Endodermal cell (in vitro differentiated cells): Measurements from ENCODE around the gene SAMD7. TPM values are rescaled to one million over a fixed set of nuclear protein-coding genes. Genes with fewer than 3 reads are reported as not detected.

Source experiments
- DNase-seq: peaks from one replicate; pipeline ENCODE4 v3.0.0-alpha.2; 2017
- H3K27ac ChIP-seq: 2 replicates; pipeline ENCODE4 v1.5.1; 2013; ENCODE audit warnings: mild to moderate bottlenecking, low read depth, low read length, moderate library complexity
- H3K27me3 ChIP-seq: 2 replicates; pipeline ENCODE4 v1.6.1; 2013; ENCODE audit warnings: mild to moderate bottlenecking, low read length, moderate library complexity; ENCODE audit not compliant: insufficient read depth, control insufficient read depth, poor library complexity, severe bottlenecking
- H3K36me3 ChIP-seq: 2 replicates; pipeline ENCODE4 v1.7.0; 2013; ENCODE audit warnings: mild to moderate bottlenecking, low read length, moderate library complexity; ENCODE audit not compliant: control insufficient read depth, insufficient read depth
- H3K4me1 ChIP-seq: one replicate; pipeline ENCODE4 v1.7.0; 2013; ENCODE audit warnings: low read length; ENCODE audit not compliant: control insufficient read depth, insufficient read depth
- H3K4me3 ChIP-seq: 2 replicates; pipeline ENCODE4 v1.5.1; 2013; ENCODE audit warnings: mild to moderate bottlenecking, low read length, moderate library complexity
- H3K9ac ChIP-seq: 2 replicates; pipeline ENCODE4 v1.6.1; 2013; ENCODE audit warnings: mild to moderate bottlenecking, low read length, moderate library complexity; ENCODE audit not compliant: poor library complexity, severe bottlenecking; ENCODE audit errors: extremely low read depth
- H3K9me3 ChIP-seq: 2 replicates; pipeline ENCODE4 v1.6.1; 2013; ENCODE audit warnings: mild to moderate bottlenecking, low read length, moderate library complexity; ENCODE audit not compliant: control insufficient read depth
- H3K27ac Mint-ChIP-seq: 2 replicates; pipeline ENCODE4 v1.8.0; 2020; ENCODE audit warnings: mixed read lengths
- H3K27me3 Mint-ChIP-seq: 2 replicates; pipeline ENCODE4 v1.8.0; 2021; ENCODE audit warnings: mild to moderate bottlenecking, mixed read lengths; ENCODE audit not compliant: insufficient read depth
- H3K36me3 Mint-ChIP-seq: 2 replicates; pipeline ENCODE4 v1.8.0; 2020; ENCODE audit warnings: low read depth, mixed read lengths
- H3K4me1 Mint-ChIP-seq: 2 replicates; pipeline ENCODE4 v1.8.0; 2020; ENCODE audit warnings: mixed read lengths
- H3K4me3 Mint-ChIP-seq: 2 replicates; pipeline ENCODE4 v1.8.0; 2020; ENCODE audit warnings: mild to moderate bottlenecking, moderate library complexity, mixed read lengths
- H3K9me3 Mint-ChIP-seq: 2 replicates; pipeline ENCODE4 v1.8.0; 2020; ENCODE audit warnings: mild to moderate bottlenecking, mixed read lengths
- WGBS, 2 experiments: methylation state at CpG; one replicate each; pipeline versions ENCODE4 v1.1.5 to v1.1.7; 2013; ENCODE audit warnings: missing lambda C conversion rate in 2 of 2, mixed read lengths in 1 of 2; ENCODE audit not compliant: insufficient coverage in 1 of 2, insufficient read length in 1 of 2; 5-methylcytosine and 5-hydroxymethylcytosine counted together
- total RNA-seq, 2 donors: library from RNA; stranded (reverse); fragmentation: NEBNext Ultra II Directional in 1 of 2; extraction: Animal tissue kit (Norgen Biotek cat#: 25700) in 1 of 2; gene quantifications; 2 replicates in 1 of 2; 3 replicates in 1 of 2; pipeline ENCODE4 v1.2.1, GENCODE V29; 2021
- TF ChIP-seq, protein P1 (sequence below): fragments of 200-600 bp; sonication (generic); conservative IDR thresholded peaks from 2 replicates; pipeline ENCODE4 v1.5.0; 2021; ENCODE audit warnings: antibody characterized with exemption, mild to moderate bottlenecking

SAMD7 gene
- total RNA-seq, 2 donors from 2014 or later = not detected

DNA sequence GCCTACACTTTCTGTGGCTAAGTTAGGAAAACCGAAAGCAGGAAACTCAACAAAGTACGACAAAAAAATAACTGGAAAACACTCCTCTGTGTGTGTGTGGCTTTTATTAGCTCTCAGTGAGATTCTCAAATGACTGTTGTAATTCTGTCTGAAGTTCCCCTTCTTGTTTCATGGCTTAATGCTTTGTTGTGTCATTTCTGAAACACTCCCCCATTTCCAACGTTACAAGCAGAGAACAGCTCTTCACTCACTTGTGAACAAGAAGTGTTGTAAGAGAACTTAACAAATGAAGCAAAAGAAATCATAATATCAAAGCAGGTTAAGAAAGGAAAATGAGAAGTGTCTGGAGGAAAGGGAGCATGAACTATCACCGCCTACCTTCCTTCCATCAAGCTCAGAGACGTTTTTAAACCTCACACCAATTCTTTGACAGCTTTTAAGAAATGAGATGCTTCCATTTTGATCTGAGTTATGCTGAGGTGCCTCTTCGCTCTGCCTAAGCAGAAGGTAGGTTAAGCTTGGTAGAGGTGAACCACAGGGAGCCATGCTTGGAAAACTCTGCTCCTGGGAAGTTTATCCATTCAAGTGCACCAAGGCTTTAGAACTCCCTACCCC, 42.9 kb downstream of the SAMD7 start:
- Mint-ChIP-seq H3K36me3 (no peaks in the 10 kb centered on the region), H3K4me3 (no peak overlapping the region), H3K27me3 (peaks cover 2% of the 10 kb centered on the region), H3K9me3 (no peaks in the 10 kb centered on the region), H3K27ac (no peak overlapping the region), H3K4me1 (no peaks in the 10 kb centered on the region)
- no peak overlapping the region for H3K4me3 ChIP-seq
- DNase-seq = no peak
- WGBS, 2 experiments = 76 to 86% methylated on average over 5 to 6 of the region's 6 CpGs
- no peaks in the 10 kb centered on the region for H3K36me3 ChIP-seq
- no peaks in the 10 kb centered on the region for H3K4me1 ChIP-seq
- H3K9me3 ChIP-seq = no peaks in the 10 kb centered on the region
- H3K27ac ChIP-seq = no peak overlapping the region
- H3K9ac ChIP-seq = no peak overlapping the region
- H3K27me3 ChIP-seq = no peaks in the 10 kb centered on the region
- TF ChIP-seq, protein P1, sequence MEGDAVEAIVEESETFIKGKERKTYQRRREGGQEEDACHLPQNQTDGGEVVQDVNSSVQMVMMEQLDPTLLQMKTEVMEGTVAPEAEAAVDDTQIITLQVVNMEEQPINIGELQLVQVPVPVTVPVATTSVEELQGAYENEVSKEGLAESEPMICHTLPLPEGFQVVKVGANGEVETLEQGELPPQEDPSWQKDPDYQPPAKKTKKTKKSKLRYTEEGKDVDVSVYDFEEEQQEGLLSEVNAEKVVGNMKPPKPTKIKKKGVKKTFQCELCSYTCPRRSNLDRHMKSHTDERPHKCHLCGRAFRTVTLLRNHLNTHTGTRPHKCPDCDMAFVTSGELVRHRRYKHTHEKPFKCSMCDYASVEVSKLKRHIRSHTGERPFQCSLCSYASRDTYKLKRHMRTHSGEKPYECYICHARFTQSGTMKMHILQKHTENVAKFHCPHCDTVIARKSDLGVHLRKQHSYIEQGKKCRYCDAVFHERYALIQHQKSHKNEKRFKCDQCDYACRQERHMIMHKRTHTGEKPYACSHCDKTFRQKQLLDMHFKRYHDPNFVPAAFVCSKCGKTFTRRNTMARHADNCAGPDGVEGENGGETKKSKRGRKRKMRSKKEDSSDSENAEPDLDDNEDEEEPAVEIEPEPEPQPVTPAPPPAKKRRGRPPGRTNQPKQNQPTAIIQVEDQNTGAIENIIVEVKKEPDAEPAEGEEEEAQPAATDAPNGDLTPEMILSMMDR = no peak

DNA sequence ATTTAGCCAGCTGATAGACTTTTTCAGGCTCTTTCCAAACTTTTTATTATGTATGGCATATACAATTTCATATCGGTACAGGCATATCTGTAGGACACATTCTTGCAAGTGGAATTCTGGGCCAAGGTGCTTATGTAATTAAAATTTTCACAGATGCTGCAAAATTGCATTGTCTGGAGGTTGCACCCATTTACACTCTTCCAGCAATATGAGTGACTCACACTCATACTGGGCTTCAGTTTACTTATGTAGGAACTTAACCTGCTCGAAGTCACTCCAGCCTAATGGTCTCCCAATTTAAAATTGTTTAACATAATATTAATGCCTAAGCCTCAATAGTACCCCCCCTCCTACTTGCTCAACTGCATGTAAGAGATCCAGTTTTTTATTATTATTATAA, 44.0 kb downstream of the SAMD7 start:
- no peak overlapping the region for H3K27ac ChIP-seq

DNA sequence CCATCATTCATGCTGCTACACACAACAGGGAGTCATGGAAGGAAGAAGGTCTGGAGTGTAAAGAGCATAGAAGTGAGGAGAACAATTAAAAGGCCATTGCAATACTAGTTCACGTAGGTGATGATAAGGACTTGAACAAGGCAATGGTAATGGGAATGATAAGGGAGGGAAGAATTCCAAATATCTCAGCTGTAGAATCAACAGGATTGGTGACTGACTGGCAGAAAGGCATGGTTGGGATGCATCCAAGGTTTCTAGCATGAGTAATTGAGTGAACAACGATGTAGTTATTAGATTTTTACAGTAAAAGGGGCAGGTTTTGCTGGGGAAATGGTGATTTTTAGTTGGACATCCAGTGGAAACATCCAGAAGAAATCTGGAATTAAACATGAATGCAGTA, 52.8 kb downstream of the SAMD7 start:
- H3K27me3 ChIP-seq = no peaks in the 10 kb centered on the region
- no peak overlapping the region for H3K27ac ChIP-seq
- H3K4me1 Mint-ChIP-seq = peaks cover 23% of the 10 kb centered on the region
- no peak overlapping the region for H3K9ac ChIP-seq
- no peaks in the 10 kb centered on the region for H3K36me3 ChIP-seq
- H3K36me3 Mint-ChIP-seq = no peaks in the 10 kb centered on the region
- peaks cover 2% of the 10 kb centered on the region for H3K4me1 ChIP-seq
- H3K9me3 ChIP-seq = no peaks in the 10 kb centered on the region
- H3K27me3 Mint-ChIP-seq = peaks cover 8% of the 10 kb centered on the region
- no peak overlapping the region for H3K4me3 Mint-ChIP-seq
- DNase-seq = no peak
- H3K9me3 Mint-ChIP-seq = no peaks in the 10 kb centered on the region
- 59 to 63% methylated on average over 2 of the region's 2 CpGs for WGBS, 2 experiments
- TF ChIP-seq, protein P1 = no peak
- H3K27ac Mint-ChIP-seq = no peak overlapping the region
- H3K4me3 ChIP-seq = peak overlapping the region; percentile 96

More for the DNA sequence above, 44.0 kb downstream of the SAMD7 start:
- no peaks in the 10 kb centered on the region for H3K36me3 Mint-ChIP-seq
- 60 to 88% methylated on average over 1 to 2 of the region's 2 CpGs for WGBS, 2 experiments
- no peak overlapping the region for H3K27ac Mint-ChIP-seq
- no peaks in the 10 kb centered on the region for H3K9me3 ChIP-seq
- no peak overlapping the region for H3K9ac ChIP-seq
- no peak overlapping the region for H3K4me3 ChIP-seq
- H3K4me3 Mint-ChIP-seq = no peak overlapping the region
- H3K9me3 Mint-ChIP-seq = no peaks in the 10 kb centered on the region
- H3K4me1 ChIP-seq = no peaks in the 10 kb centered on the region
- TF ChIP-seq, protein P1 = no peak
- H3K27me3 Mint-ChIP-seq = peaks cover 2% of the 10 kb centered on the region
- H3K27me3 ChIP-seq = no peaks in the 10 kb centered on the region
- no peak for DNase-seq
- H3K36me3 ChIP-seq = no peaks in the 10 kb centered on the region
- no peaks in the 10 kb centered on the region for H3K4me1 Mint-ChIP-seq
